HG03432 (cell line): ENCODE measurements around the gene DDIT4L.
A peak's percentile ranks its signal among the peaks of the same experiment; 100 is the strongest.
"Not testable (repeated sequence)": the region's sequence is repeated elsewhere in the genome, so short reads cannot be mapped to it uniquely, and the experiment has no call there.

Source experiments
- ATAC-seq: cut with Tn5 transposase; IDR thresholded peaks from one replicate; pipeline ENCODE4 v1.9.1; 2021; ENCODE audit warnings: mild to moderate bottlenecking, moderate library complexity; ENCODE audit not compliant: unreplicated experiment

Gene DDIT4L

DNA sequence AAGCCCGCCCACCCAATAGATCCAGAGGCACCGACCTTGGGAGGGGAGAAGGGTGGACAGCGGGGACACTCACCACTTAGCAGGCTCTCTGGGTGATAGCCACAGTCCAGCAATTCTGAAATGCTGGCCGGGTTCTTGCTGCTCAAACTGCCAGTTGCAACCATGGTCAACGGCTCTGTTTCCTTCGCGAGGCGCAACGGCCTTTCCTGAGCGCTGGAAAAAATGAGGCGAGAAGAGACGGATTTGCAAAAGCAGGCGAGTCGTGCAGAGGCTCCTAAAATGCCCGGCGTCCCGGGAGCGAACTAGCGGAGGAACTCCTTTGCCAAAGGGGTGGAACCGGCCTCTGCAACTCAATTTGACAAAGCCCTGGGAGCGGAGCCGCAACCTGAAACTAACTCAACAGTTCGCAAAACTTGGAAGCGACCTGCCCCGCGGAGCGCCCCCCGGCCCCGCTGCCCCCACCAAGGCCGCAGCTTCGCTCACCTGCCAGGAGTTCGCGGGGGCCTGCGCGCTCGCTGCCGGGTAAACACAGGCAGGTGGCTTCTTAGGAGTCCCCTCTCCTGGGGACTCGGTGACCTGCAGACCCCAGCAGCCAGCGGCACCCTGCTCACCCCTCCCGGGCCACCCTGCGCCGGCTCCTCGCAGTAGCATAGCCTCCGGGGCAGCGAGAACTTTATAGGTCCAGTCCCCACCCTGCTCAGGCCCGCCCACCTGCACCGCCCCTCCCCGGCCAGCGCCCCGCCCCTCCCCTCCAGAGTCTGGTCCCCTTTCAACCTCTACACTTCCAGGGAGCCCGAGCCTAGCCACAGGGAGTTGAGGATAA, at the start of gene DDIT4L:
TSS of gene DDIT4L (minus strand) at position 649 of the 823 bp plus-strand sequence. CDS start at position 164, 485 bp downstream.
- ATAC-seq, result peak; percentile 53

GRCh38 chr4:100240008-100240407, 49.7 kb upstream of the DDIT4L start:
- ATAC-seq, result no peak

DNA sequence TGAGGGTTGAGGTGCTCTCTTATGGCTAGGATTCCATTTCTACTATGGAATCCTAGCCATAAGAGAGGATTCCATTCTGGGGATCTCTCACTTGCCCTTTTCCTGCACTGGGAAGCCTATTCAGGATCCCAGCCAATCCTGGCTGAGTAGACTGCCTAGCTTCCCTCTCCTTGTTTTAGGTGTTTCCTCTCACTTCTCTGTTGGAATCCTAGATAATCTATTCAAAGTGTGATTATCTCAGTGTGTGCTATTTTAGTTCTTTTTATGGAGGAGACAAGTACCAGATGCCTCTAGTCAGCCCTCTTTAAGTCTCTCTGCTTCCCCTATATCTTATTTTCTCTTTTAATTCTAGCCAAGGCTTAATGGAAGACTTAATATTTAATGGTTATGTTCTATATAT, 34.5 kb upstream of the DDIT4L start:
- ATAC-seq, result no peak

- no peak for ATAC-seq
Observed at GRCh38 chr4:100224160-100224559, 33.9 kb upstream of the DDIT4L start.

GRCh38 chr4:100208964-100209363, 18.7 kb upstream of the DDIT4L start:
- peak; percentile 94 for ATAC-seq

DNA sequence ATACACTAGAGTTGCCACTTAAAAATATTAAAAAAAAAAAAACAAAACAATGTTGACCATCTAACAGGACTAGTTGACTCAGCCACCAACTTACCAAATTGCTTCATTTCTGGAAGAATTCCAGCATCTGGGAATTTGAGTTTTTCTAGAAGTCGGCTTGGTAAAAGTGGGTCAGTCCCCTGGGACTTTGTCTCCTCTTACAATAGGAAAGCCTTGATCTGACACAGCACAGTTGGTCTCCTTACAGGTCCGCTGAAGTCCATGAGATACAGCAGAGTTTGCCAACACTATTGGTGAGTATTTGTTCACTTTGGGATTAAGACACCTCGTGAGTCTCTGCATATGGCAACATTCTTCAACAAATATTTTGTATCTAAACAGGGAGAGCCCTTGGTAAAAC, 18.2 kb upstream of the DDIT4L start:
- peak; percentile 4 for ATAC-seq

DNA sequence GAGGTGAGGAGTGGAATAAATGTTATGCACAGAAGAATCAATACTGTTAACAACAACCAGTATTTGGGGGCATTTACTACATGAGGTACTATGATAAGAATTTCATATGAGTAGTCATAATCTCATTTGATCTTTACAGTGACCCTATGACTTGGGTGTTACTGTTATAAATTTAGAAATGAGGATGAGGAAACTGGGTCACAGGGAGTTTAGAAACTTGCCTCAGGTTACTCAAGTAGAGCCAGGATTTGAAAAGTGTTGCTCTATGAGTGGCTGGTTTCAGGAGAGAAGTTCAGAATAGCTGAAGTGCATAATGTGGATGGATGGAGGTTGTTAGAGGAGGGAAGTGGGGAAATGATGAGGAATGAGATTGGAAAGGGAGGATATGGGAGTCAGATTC, 16.6 kb upstream of the DDIT4L start:
- peak; percentile 22 for ATAC-seq

- ATAC-seq, result no peak
Observed at GRCh38 chr4:100198061-100198460, 7.8 kb upstream of the DDIT4L start.

DNA sequence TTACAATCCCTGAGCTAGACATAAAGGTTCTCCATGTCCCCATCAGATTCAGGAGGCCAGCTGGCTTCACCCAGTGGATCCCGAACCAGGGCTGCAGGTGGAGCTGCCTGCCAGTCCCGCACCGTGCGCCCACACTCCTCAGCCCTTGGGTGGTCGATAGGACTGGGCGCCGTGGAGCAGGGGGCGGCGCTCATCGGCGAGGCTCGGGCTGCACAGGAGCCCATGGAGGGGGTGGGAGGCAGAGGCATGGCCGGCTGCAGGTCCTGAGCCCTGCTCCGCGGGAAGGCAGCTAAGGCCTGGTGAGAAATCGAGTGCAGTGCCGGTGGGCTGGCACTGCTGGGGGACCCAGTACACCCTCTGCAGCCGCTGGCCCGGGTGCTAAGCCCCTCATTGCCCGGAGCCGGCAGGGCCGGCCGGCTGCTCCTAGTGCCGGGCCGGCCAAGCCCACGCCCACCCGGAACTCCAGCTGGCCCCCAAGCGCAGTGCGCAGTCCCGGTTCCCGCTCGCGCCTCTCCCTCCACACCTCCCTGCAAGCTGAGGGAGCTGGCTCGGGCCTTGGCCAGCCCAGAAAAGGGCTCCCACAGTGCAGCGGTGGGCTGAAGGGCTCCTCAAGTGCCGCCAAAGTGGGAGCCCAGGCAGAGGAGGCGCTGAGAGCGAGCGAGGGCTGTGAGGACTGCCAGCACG, 6.3 kb upstream of the DDIT4L start:
- not testable (repeated sequence) for ATAC-seq

DNA sequence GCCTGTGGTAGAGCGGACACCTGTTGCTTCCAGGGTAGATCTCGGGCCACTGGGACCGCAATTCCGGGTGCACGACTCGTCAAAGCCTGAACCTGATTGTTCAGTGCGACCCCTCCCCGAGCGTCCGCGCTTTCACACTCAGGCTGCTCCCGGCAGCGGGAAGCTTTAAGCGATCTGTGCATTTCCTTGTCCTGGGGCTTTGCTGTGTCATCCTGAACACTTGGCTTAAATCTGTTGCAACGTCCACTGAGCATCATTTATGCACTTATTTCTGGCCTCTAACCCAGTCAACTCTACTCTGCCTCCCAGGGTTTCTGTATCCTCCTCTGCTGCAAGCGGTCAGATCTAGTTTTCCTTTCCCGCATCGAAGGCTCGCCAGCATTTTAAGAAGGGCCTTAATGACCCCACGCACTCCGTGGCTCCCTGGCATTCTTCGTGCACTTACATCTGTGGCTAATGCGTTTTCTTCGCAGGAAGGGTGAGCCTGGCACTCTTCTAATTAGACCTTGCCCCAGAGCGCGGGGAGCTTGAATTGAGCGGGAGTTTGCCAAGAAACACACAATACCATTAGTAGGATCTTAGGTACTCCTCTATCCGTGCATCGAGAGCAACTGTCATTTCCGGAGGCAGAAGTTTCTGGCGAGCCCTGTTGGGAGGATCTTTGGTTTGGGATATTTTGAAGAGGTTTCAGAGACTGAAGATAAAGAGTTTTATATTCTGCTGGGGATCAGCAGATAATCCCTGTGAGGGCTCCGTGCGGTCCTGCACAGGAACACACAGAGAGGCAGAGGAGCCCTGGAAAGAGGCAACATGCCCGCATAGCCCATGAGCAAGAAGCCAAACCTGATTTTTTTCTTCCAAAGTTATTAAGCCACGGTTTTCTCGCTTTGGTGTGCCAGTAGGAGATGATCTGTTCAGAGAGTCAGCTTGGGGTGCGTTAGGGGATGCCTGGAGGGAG, 654 bp upstream of the DDIT4L start:
- ATAC-seq, result peak; percentile 23

DNA sequence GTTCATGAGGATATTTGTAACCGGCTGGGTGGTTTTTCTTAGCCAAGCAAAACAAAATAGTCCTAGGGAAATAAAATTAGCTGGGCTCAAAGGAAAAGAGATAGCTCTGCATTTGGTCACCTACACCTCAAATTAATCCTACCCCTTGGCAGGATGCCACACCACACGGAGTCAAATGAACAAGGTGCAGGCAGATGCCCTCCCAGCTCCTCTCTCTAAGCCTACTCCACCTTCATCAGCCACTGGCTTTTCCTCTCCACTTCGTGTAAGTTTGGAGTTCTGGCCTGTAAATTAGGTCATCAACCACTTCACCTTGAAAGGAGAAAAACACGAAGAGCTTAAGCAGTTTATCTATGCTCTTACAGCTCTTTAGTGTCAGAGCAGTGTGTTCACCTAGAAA, 1.4 kb downstream of the DDIT4L start:
- no peak for ATAC-seq

DNA sequence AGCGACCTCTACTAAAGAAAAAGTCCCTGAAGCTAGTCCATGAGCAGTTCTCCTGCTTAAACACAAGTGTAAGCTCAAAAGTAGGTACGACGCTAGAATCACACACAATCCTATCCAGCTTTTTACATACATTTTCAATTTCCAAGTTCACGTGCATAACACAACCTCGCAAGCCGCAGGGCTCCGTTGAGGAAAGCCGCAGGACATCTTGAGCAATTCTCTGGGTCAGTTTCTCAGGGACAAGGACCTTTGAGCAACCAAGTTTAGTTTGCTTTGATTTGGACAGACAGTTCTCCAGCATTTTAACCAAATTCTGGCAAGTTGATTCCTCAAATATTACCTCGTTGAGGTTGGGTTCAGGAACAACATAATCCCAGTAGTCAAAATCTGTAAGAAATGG, 2.5 kb downstream of the DDIT4L start:
- ATAC-seq, result no peak

DNA sequence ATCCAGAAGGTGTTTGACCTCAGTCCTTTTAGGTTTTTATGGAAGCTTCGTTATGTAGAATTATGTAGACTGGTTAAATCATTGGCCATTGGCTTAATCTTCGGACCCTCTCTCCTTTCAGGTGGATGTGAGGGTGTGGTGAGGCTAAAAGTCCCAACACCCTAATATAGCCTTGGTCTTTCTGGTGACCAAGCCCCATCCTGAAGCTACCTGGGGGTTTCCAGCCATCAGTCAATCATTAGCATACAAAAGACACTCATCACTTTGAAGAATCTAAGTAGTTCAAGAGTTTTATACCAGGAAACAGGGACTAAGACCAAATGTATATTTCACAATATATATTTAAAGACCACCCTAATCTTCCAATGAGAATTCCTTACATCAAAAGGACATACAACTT, 5.5 kb downstream of the DDIT4L start:
- peak; percentile 49 for ATAC-seq

DNA sequence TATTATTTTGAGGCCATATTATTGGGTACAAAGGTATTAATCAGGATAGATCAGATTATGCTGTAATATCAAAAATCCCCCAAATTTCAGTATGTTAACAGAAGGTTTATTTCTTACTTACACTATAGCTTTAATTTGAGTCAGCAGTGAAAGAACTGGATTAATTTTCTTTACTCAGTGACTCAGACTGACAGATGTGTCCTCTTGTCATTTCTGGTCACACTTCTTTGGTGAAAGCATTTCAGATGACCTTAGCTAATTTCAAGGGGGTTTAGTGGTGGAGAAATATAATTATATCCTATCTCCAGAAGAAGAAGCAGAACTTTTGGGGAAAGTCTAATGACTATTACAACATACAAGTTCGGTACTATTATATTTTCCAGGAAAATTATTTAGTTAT, 12.4 kb downstream of the DDIT4L start:
- ATAC-seq, result no peak

DNA sequence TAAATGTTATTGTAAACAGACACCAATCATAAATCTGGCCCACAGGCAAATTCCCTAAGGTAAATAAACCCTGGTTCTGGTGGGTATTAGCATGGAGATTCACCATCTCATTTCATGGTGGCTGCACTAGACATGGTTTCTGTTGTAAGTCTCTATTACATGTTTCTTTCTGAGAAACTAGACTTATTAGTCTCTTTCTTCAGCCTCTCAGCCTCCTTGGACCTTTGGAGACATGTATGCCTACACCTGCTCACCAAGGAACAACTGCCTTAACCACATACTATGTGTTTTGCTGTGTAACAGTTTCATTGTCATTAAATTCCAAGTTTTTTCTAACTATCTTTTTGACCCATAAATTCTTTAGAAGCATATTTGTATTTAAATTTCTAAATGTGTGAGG, 13.1 kb downstream of the DDIT4L start:
- no peak for ATAC-seq

DNA sequence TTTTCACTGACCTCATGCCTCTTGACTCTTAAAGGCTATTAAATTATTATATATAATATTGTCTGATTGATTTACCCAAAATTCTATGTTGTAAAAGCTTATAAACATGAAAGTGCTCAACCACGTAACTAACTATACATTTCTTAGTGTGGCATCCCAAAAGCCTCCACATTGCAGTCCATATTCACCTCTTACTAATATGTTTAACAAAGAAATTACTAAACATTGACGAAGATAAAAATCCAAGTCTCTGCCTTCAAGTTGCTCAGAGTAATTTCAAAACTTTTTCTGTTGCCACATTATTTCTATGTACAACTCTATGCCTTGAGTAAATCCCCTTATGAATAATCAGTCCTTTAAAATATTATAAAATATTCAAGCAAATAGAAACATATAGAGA, 14.4 kb downstream of the DDIT4L start:
- no peak for ATAC-seq

DNA sequence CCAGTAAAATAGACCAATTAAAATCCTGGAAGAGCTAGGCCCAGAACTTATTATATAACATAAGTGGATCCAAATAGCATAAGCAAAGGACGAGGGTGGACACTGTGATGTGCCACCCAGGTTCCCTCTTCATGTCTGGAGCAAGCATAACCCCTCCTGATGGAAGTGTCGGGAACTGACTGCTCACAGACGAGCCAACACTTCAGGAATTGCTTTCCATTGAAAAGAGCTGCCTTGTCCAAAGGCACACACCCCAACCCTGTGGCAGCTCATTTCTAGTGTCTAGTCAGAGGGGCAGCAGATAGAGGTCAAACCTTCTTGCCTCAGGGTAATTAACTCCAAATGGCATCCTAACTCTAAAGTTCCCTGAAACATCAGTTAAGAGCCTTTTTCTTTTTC, 15.3 kb downstream of the DDIT4L start:
- no peak for ATAC-seq

GRCh38 chr4:100170986-100171385, 19.3 kb downstream of the DDIT4L start:
- ATAC-seq, result no peak

DNA sequence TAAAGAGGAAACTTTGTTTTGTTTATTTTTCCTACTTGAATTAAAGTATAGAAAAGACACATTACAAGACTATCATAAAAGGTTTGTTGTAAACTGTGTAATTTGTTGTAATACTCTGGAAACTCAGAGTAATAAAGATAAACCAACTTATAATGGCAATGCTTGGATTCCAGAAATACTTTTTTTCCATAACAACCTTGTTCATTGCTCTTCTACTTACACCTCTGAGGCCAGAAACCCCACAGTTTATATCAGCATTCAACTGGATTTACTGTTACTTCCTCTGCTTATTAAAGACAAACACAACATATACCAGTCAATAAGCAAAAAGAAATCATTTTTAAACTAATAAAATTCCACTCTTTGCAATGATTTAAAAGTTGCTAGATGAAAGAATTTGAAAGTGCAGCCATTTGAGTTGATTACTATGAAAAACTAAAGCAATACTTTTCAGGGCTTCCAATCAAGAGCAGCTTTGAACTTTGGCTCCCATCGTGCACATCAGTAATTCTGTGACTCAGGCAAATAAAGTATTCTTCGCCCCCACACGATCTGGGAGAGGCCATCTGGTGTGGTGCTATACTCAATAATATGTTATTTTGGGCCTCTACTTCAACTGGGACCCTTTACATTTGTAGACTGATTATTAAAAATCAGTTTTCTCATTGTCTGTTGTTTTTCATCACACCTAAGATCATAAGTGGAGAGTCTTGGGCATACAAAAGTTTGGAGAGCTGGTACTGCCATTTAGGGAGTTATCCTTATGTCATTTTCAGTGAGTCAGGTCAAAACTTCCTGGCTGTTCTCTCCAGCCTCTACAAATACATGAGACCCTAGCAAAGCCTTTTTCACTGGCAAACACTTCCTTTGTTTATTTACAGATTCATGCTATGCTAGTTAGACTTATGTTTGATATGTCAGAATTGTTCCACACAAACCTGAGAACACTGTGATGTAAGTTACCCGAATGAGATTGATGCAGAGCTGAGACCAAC, 20.5 kb downstream of the DDIT4L start:
- ATAC-seq, result no peak

GRCh38 chr4:100168521-100168920, 21.7 kb downstream of the DDIT4L start:
- no peak for ATAC-seq
